H1 (cell line): Measurements from ENCODE around the gene LRRFIP1. TPM values are rescaled to one million over a fixed set of nuclear protein-coding genes. Genes with fewer than 3 reads are reported as not detected.

Experiments used
- CTCF ChIA-PET: fragments of 300-600 bp; sonication (Branson Sonifier 250); formaldehyde crosslinking; loops from one replicate; lab custom pipeline; 2021; ENCODE audit not compliant: partially characterized antibody; lab: Charles Lee
- POLR2A ChIA-PET: fragments of 300-600 bp; sonication (Branson Sonifier 250); formaldehyde crosslinking; loops from one replicate; lab custom pipeline; 2021; ENCODE audit warnings: inconsistent platforms; ENCODE audit not compliant: partially characterized antibody; lab: Charles Lee
- DNase-seq, 2 experiments: peaks; one replicate each; pipeline versions ENCODE4 v3.0.0 to v3.0.0-alpha.2; 2010 to 2022; ENCODE audit warnings: low spot score in 2 of 2, low read depth in 1 of 2, mixed read lengths in 1 of 2
- FAIRE-seq: peaks from 2 replicates; lab custom pipeline; 2011; peaks lifted over from hg19 to GRCh38; lab: Jason Lieb, UNC
- H2AFZ ChIP-seq: 2 replicates; pipeline ENCODE4 v1.8.1; 2012; ENCODE audit warnings: low read length, inconsistent platforms
- H2AK5ac ChIP-seq: 2 replicates; pipeline ENCODE4 v1.6.1; 2013; ENCODE audit warnings: low read depth, low read length
- H2BK120ac ChIP-seq: replicated peaks from 2 replicates; pipeline ENCODE3; 2013; ENCODE audit warnings: low read depth, low read length, inconsistent platforms
- H2BK12ac ChIP-seq: 2 replicates; pipeline ENCODE4 v1.6.1; 2013; ENCODE audit warnings: low read depth, low read length
- H2BK15ac ChIP-seq: 2 replicates; pipeline ENCODE4 v1.6.1; 2013; ENCODE audit warnings: low read length
- H2BK20ac ChIP-seq: 2 replicates; pipeline ENCODE4 v1.6.1; 2013; ENCODE audit warnings: low read length
- H2BK5ac ChIP-seq: 2 replicates; pipeline ENCODE4 v1.6.1; 2013; ENCODE audit warnings: low read depth, low read length
- H3K14ac ChIP-seq: 2 replicates; pipeline ENCODE4 v1.6.1; 2013; ENCODE audit warnings: inconsistent platforms; ENCODE audit not compliant: insufficient read length
- H3K18ac ChIP-seq: 2 replicates; pipeline ENCODE4 v1.6.1; 2013; ENCODE audit warnings: low read length; ENCODE audit errors: extremely low read depth
- H3K23ac ChIP-seq: 2 replicates; pipeline ENCODE4 v1.6.1; 2013; ENCODE audit warnings: inconsistent platforms; ENCODE audit not compliant: insufficient read length
- H3K23me2 ChIP-seq: 2 replicates; pipeline ENCODE4 v1.6.1; 2013; ENCODE audit warnings: low read depth, low read length
- H3K27ac ChIP-seq: 2 replicates; pipeline ENCODE4 v1.6.1; 2011; ENCODE audit warnings: low read depth, low read length, inconsistent platforms
- H3K27me3 ChIP-seq, 4 experiments: replicated peaks in 1 of 4; 1 replicate in 1 of 4; 2 replicates in 3 of 4; pipeline versions ENCODE4 v1.6.1 to v1.8.1; 2011 to 2013; ENCODE audit warnings: low read length in 3 of 4, mild to moderate bottlenecking in 3 of 4, inconsistent platforms in 2 of 4, mixed read lengths in 2 of 4, moderate library complexity in 1 of 4; ENCODE audit not compliant: control insufficient read depth in 3 of 4, insufficient read depth in 3 of 4; ENCODE audit errors: extremely low read depth in 1 of 4
- H3K36me3 ChIP-seq, 4 experiments: 2 replicates each; pipeline versions ENCODE4 v1.6.1 to v1.8.1; 2011 to 2013; ENCODE audit warnings: mild to moderate bottlenecking in 4 of 4, low read length in 3 of 4, moderate library complexity in 2 of 4, control low read depth in 1 of 4, inconsistent platforms in 1 of 4; ENCODE audit not compliant: insufficient read depth in 4 of 4, control insufficient read depth in 2 of 4
- H3K4ac ChIP-seq: replicated peaks from 2 replicates; pipeline ENCODE3; 2013; ENCODE audit warnings: low read length, low read depth, mixed read lengths, inconsistent platforms; ENCODE audit not compliant: insufficient read length
- H3K4me1 ChIP-seq, 4 experiments: replicated peaks in 1 of 4; 1 replicate in 1 of 4; 2 replicates in 3 of 4; pipeline versions ENCODE4 v1.6.1 to v1.8.1; 2011 to 2013; ENCODE audit warnings: low read length in 3 of 4, inconsistent platforms in 2 of 4, mixed read lengths in 1 of 4; ENCODE audit not compliant: insufficient read depth in 4 of 4, control insufficient read depth in 3 of 4
- H3K4me2 ChIP-seq, 2 experiments: 2 replicates each; pipeline versions ENCODE4 v1.6.1 to v1.8.1; 2011 to 2013; ENCODE audit warnings: low read depth in 2 of 2, low read length in 2 of 2, control low read depth in 1 of 2, inconsistent platforms in 1 of 2, mild to moderate bottlenecking in 1 of 2; ENCODE audit not compliant: insufficient read depth in 1 of 2
- H3K4me3 ChIP-seq, 4 experiments: fragments of 200-600, 300-600 bp in 1 of 4; sonication (generic), shearing (Covaris generic), sonication (Bioruptor Twin) in 1 of 4; 2 replicates each; pipeline versions ENCODE4 v1.5.1 to v1.8.1; 2011 to 2016; ENCODE audit warnings: low read length in 4 of 4, low read depth in 3 of 4, control low read depth in 2 of 4, inconsistent platforms in 2 of 4, mild to moderate bottlenecking in 2 of 4, mixed read lengths in 1 of 4, moderate library complexity in 1 of 4; ENCODE audit not compliant: insufficient read depth in 2 of 4; ENCODE audit errors: extremely low read depth in 1 of 4
- H3K56ac ChIP-seq: replicated peaks from 2 replicates; pipeline ENCODE3; 2013; ENCODE audit warnings: low read depth, mild to moderate bottlenecking, mixed read lengths, low read length, inconsistent platforms; ENCODE audit not compliant: insufficient read length
- H3K79me1 ChIP-seq: 2 replicates; pipeline ENCODE4 v1.6.1; 2013; ENCODE audit warnings: low read depth, low read length, control low read depth
- H3K79me2 ChIP-seq, 2 experiments: 2 replicates each; pipeline versions ENCODE4 v1.6.1 to v1.8.1; 2012 to 2013; ENCODE audit warnings: low read length in 2 of 2, mild to moderate bottlenecking in 2 of 2, inconsistent platforms in 1 of 2; ENCODE audit not compliant: insufficient read depth in 2 of 2, control insufficient read depth in 1 of 2
- H3K9ac ChIP-seq, 4 experiments: replicated peaks in 1 of 4; 1 replicate in 1 of 4; 2 replicates in 3 of 4; pipeline versions ENCODE4 v1.6.1 to v1.8.1; 2011 to 2013; ENCODE audit warnings: low read depth in 3 of 4, low read length in 3 of 4, control low read depth in 2 of 4, mild to moderate bottlenecking in 2 of 4, moderate library complexity in 2 of 4, inconsistent platforms in 1 of 4; ENCODE audit errors: extremely low read depth in 1 of 4
- H3K9me3 ChIP-seq, 2 experiments: 2 replicates each; pipeline versions ENCODE4 v1.6.1 to v1.8.1; 2012 to 2013; ENCODE audit warnings: mild to moderate bottlenecking in 2 of 2, moderate library complexity in 2 of 2, control low read depth in 1 of 2, inconsistent platforms in 1 of 2, low read depth in 1 of 2, low read length in 1 of 2, mixed read lengths in 1 of 2; ENCODE audit not compliant: insufficient read depth in 2 of 2
- H4K20me1 ChIP-seq, 2 experiments: replicated peaks in 1 of 2; 2 replicates each; pipeline versions ENCODE3 to v1.8.1; 2011 to 2013; ENCODE audit warnings: inconsistent platforms in 2 of 2, low read length in 2 of 2, mild to moderate bottlenecking in 1 of 2; ENCODE audit not compliant: insufficient read depth in 2 of 2, control insufficient read depth in 1 of 2
- H4K5ac ChIP-seq: 2 replicates; pipeline ENCODE4 v1.6.1; 2013; ENCODE audit warnings: low read length, low read depth, mixed read lengths, inconsistent platforms; ENCODE audit not compliant: insufficient read length
- H4K8ac ChIP-seq: 2 replicates; pipeline ENCODE4 v1.8.0; 2013; ENCODE audit warnings: mild to moderate bottlenecking, moderate library complexity, low read length, inconsistent platforms; ENCODE audit not compliant: insufficient read depth; ENCODE audit errors: extremely low read depth
- H4K91ac ChIP-seq: replicated peaks from 2 replicates; pipeline ENCODE3; 2013; ENCODE audit warnings: low read length, mixed read lengths, inconsistent platforms; ENCODE audit not compliant: insufficient read length
- EZH2 ChIP-seq: fragments of 200-600 bp; sonication (generic); IDR thresholded peaks from 2 replicates; pipeline ENCODE4 v1.7.1; 2012; ENCODE audit warnings: low read depth, mild to moderate bottlenecking, moderate library complexity, low read length, inconsistent platforms; ENCODE audit not compliant: severe bottlenecking
- RAD21 ChIP-seq, 2 experiments: IDR thresholded peaks in 1 of 2; conservative IDR thresholded peaks in 1 of 2; 2 replicates each; pipeline ENCODE4 v1.6.1; 2011; ENCODE audit warnings: low read depth in 2 of 2, low read length in 2 of 2, improper control_type of control experiment in 1 of 2, inconsistent platforms in 1 of 2, mild to moderate bottlenecking in 1 of 2, moderate library complexity in 1 of 2
- WGBS, 2 experiments: shearing (Covaris generic) in 1 of 2; methylation state at CpG; one replicate each; pipeline versions ENCODE4 v1.1.6 to v1.1.7; 2013 to 2015; ENCODE audit warnings: low lambda C conversion rate in 2 of 2, mixed read lengths in 2 of 2, inconsistent platforms in 1 of 2, low coverage in 1 of 2, missing lambda C conversion rate in 1 of 2; ENCODE audit not compliant: insufficient replicate concordance in 2 of 2, insufficient coverage in 1 of 2, insufficient read length in 1 of 2; ENCODE audit errors: extremely low coverage in 1 of 2, missing lambda C conversion rate in 1 of 2; 5-methylcytosine and 5-hydroxymethylcytosine counted together
- polyA plus RNA-seq, 7 experiments: library from polyadenylated mRNA; depleted of rRNA in 3 of 7; stranded (reverse) in 5 of 7; unstranded in 2 of 7; fragments of >200 nt in 5 of 7; fragments of 200-250 nt in 2 of 7; gene quantifications; 1 replicate in 5 of 7; 2 replicates in 1 of 7; 4 replicates in 1 of 7; pipeline versions ENCODE4 v1.2.1 to v1.2.3, GENCODE V29; 2011 to 2013; ENCODE audit warnings: missing spikeins in 2 of 7, mixed read lengths in 2 of 7
- total RNA-seq: library from RNA; stranded (reverse); fragmentation: NEBNext Ultra II Directional; extraction: Animal tissue kit (Norgen Biotek cat#: 25700); gene quantifications from 2 replicates; pipeline ENCODE4 v1.2.1, GENCODE V29; 2021
- TF ChIP-seq, protein P1 (sequence below): IDR thresholded peaks from 2 replicates; pipeline ENCODE4 v1.6.1; 2012; ENCODE audit warnings: low read length, inconsistent platforms

LRRFIP1 gene
- total and polyA plus RNA-seq, 2 of the 8 experiments (the other 6 are each of a cell fraction or from before 2014, with no cell fraction given): 12.1 to 75.8 TPM

DNA sequence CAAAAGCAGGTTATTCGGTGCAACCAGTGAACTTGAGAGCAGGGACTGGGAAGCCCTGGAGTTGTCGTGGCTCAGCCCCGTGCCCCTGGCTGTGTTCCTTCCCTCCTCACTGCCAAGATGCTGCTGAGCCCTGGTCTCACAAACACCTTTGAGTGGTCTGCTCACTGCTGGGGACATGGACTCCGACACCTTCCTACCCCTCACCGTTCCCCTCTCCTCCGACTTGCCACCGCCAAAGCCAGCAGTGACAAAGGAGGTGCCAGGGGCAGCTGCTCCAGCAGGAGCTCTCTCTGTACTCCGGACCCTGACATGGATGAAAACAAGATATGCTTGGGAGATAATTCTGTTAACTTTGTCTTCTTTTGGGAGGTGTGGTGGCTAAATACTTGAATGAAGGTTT lies 17.9 kb downstream of the LRRFIP1 start:
- no peaks in the 10 kb centered on the region; a peak in 1 of 7 replicates for H3K4me1 ChIP-seq
- no peaks in the 10 kb centered on the region; a peak in 2 of 8 replicates for H3K36me3 ChIP-seq
- no peak overlapping the region for H3K4ac ChIP-seq
- no peak overlapping the region for H3K9ac ChIP-seq
- H2BK12ac ChIP-seq: no peak overlapping the region
- FAIRE-seq: no peak
- no peak overlapping the region for H4K91ac ChIP-seq
- TF ChIP-seq RAD21 (IDR thresholded peaks at IDR 0.05 in 1 of 2, conservative IDR thresholded peaks at IDR 0.05 in 1 of 2; ENCODE audit: low read depth in 2 of 2, low read length in 2 of 2) (no peak), EZH2 (no peak)
- TF ChIP-seq, protein P1, sequence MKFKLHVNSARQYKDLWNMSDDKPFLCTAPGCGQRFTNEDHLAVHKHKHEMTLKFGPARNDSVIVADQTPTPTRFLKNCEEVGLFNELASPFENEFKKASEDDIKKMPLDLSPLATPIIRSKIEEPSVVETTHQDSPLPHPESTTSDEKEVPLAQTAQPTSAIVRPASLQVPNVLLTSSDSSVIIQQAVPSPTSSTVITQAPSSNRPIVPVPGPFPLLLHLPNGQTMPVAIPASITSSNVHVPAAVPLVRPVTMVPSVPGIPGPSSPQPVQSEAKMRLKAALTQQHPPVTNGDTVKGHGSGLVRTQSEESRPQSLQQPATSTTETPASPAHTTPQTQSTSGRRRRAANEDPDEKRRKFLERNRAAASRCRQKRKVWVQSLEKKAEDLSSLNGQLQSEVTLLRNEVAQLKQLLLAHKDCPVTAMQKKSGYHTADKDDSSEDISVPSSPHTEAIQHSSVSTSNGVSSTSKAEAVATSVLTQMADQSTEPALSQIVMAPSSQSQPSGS: no peak
- H3K23me2 ChIP-seq: no peaks in the 10 kb centered on the region
- WGBS, 2 experiments: 89% methylated on average over 8 of the region's 8 CpGs; no CpG with 5 or more reads in 1 of the 2 experiments
- H2BK15ac ChIP-seq: no peak overlapping the region
- H3K4me2 ChIP-seq: no peak overlapping the region
- peaks cover 3% of the 10 kb centered on the region for H3K79me1 ChIP-seq
- H3K14ac ChIP-seq: no peak overlapping the region
- no peak overlapping the region for H3K4me3 ChIP-seq
- no peak overlapping the region for H2BK120ac ChIP-seq
- no peak overlapping the region for H3K23ac ChIP-seq
- DNase-seq: no peak
- no peak overlapping the region for H4K5ac ChIP-seq
- H3K18ac ChIP-seq: no peak overlapping the region
- no peak overlapping the region for H2BK5ac ChIP-seq
- no peak overlapping the region for H2AK5ac ChIP-seq
- no peaks in the 10 kb centered on the region for H3K27me3 ChIP-seq
- H3K27ac ChIP-seq: no peak overlapping the region
- no peak overlapping the region for H3K56ac ChIP-seq
- H2BK20ac ChIP-seq: no peak overlapping the region
- ChIA-PET POLR2A (interaction anchor here (1.1 kb wide), 1 partner anchor 18 kb away, joined by 3 read pairs; the partner anchor contains the start of gene LRRFIP1), CTCF (interaction anchor here (1.0 to 1.3 kb wide), 2 partner anchors 27 to 133 kb away, joined by 3 to 4 read pairs; no protein-coding TSS in a partner anchor)
- peaks cover 0 to 3% of the 10 kb centered on the region in 2 experiments for H4K20me1 ChIP-seq
- no peaks in the 10 kb centered on the region; a peak in 1 of 4 replicates for H3K79me2 ChIP-seq
- H4K8ac ChIP-seq: no peak overlapping the region
- H2AFZ ChIP-seq: no peak overlapping the region
- H3K9me3 ChIP-seq: peaks cover 0 to 4% of the 10 kb centered on the region in 2 experiments; a peak in 1 of 4 replicates
